ENCODE results near the gene CCT3.
A peak's percentile ranks its signal among the peaks of the same experiment; 100 is the strongest.

The CCT3 gene

DNA sequence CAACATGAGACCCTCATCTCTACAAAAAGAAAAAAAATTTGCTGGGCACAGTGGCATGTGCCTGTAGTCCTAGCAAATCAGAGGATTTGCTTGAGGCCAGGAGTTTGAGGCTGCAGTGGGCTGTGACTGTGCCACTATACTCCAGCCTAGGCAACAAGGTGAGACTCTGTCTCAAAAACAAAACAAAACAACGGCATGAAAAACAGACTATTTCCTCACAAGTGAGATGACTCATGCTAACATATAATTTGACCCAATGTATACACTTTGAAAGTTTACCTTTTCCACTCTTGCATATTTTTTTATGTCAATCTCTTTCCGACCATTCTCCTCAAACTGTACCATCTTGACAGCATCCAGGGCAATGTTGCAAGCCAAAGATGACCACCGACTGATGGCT, 17.5 kb downstream of the CCT3 start:
- DNase-seq, result no peak

DNA sequence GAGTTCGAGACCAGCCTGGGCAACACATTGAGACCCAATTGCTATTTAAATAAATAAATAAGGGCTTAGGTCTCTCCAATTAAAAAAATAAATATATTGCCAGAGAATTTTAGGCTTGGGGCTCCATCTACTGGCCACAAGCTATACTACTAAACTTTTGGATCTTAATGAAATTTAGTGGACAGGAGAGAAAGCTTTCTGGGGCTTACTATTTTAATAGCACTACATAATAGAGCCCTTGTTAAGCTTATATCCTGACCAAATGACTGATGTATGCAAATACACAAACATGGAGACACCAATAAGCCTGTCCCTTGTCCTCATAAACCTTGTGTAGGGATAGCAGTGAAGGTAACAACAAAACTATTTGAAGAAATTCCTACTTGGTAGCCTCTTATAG, 18.4 kb downstream of the CCT3 start:
- no peak for DNase-seq

DNA sequence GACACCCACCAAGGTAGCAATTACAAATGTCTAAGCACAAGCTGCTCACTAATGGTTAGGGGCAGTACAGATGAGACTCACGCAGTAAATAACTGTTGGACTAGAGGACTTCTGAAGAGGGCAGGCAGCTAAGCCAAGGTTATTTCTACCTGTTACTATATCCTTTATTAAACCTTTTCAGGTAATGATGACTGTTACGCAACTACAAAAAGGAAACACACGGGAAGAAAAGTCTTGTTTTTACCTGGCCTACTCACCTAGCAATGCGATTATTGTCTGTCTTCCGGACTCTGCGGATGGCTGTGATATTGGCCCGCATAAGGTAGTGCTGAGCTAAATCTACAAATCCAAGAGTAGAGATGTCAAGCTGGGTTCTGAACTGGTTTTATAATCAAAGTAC, 21.2 kb downstream of the CCT3 start:
- no peak for DNase-seq

DNA sequence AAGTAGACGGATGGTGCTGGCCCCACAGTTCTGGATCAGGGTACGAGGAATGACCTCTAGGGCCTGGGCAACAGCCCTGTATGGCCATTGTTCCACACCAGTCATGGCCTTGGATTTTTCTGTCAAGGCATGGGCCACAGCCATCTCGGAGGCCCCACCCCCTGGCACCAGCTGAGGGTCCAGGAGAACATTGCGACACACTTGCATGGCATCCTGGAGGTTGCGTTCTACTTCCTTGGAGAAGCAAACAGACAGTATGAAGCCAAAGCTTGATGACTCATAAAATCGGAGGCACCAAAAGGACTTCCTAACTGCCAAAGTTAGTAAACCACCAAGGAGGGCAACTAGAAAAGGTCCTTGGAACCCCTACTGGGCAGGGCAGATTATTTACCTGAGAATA, 27.1 kb downstream of the CCT3 start:
- DNase-seq, result no peak

DNA sequence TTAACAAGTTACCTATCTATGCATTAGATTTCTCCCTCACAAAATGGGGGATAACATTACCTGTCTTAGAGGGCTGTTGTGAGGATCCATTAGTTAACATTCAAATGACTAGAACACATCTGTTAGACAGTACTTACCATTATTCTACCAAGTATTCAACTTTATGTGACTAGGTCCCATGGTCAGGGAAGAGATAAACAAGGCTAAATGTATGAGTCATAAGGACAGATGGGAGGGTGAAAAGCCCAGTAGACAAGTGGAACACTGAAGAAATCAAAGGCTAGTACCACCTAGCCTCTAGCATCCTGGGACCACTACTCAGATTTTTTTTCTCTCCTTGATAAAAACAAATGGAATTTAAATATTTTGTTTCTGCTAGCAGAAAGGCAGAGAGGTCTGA, 30.0 kb downstream of the CCT3 start:
- no peak for DNase-seq

DNA sequence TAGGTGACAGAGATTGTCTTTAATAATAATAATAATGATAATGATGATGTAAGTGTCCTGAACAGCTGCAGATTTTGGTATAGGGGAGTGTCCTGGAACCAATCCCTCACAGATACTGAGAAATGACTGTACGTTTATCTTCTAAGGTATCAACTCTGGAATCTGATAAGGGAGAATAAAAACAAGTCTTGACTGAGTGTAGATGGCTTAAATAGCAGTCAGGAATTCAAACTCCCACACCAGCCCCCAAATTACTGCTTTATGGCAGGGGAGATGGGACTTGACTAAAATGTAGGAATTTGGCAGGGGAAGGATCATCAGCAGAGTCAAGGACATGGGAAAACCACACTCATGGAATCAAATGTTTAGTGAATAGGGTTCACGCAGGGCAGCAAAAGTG, 32.9 kb downstream of the CCT3 start:
- no peak for DNase-seq

DNA sequence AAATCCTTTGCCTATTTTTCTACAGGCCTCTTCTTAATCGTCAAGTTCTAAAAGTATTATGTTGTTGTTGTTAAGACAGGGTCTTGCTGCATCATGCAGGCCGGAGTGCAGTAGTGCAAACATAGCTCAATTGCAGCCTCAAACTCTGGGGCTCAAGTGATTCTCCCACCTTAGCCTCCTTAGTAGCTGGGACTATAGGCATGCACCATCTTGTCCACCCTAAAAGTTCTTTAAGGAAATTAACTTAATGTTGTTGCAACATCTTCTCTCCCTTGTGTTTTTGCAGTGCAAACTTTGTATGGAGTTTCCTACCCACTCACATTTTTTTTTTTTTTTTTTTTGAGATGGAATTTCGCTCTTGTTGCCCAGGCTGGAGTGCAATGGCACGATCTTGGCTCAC, 34.9 kb downstream of the CCT3 start:
- no peak for DNase-seq

DNA sequence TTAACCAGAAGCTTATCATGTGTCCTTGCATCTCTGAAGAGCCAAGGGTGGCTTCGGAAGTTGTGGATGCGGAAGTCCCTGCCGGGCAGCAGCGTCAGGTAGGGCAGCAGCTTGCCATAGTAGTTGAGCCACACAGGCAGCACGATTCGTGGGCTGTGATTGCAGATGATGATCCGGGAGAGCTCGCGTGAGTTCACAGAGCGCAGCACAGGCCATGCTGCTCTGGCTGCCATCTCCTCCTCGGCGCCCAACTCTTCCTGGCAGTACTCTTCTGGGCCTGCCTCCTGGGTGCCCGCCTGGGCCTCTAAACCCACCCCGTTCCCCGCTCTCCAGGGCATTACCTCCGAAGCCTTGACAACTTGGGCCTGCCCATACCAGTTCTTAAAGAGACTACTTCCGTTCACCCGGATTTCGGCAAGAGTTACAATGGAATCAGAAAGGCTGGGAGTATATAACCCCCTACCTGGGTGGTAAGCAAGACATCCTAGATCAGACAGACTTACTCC, 39.2 kb downstream of the CCT3 start, which contains the start of gene VHLL:
Gene VHLL (minus strand): TSS at position 456 of the 506 bp plus-strand sequence. CDS start 118 bp downstream, at position 338.
- DNase-seq, result no peak

DNA sequence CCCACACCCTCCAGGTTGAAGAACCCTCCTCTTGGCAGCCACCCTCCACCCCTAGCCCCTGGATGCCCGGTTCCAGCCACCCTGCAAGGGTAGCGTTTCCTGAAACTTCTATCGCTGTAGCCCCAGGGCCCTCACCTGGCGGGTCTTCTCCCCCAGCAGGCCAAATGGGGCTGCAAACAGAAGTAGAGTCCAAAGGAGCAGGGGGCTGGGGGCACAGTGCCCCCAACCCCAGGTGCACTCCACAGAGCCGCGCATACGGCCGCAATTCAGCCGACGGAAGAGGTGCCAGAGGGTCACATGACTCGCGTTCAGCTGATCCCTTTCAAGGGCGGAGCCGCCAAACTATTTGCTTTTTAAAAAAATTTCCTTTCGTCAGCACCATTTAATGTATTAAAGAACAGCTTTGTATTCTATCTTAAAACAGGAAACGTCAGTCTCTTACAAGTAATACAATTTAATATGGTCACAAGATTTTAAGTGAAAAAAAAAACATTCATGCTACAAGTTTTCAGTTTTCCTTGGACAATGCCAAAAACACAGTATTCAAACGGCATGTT, 42.6 kb downstream of the CCT3 start, which contains the start of gene GLMP:
Gene GLMP (minus strand): TSS at position 289 of the 557 bp plus-strand sequence. CDS start 34 bp downstream, at position 255.
- DNase-seq, result peak; percentile 57

DNA sequence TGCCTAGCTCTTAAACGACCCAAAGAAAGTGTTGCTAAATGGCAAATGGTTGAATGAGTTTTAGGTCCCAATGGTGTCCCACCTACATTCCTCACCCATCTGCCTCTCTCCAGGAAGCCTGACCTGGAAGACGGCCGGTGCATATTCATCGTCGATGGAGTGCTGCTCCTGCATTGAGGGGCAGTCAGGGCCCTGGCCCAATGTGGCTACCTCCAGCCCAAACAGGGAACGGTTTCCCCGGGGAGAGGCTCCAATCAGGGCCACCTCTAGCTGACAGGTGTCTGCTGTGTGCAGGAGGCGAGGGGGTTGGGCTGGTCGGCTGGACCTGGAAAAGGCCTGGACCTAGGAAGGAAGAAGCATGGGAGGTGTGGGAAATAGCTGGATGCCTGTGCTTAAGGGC, 44.2 kb downstream of the CCT3 start:
- DNase-seq, result no peak

DNA sequence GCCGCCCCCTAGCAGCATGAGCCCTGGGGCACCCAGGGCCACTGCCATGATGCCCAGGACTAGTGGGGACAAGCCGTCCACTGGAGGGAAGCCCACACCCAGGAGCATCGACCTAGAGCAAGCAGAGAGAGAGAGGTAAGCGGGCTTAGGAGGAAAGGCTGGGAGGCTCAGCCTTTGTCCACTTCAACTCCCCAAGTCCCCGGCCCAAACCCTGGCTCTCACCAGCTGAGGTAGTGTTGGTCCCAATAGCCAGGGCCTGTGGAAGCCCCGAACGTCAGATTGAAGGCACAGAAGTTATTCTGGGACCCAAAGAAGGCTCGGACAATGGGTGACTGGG, 45.0 kb downstream of the CCT3 start:
- no peak for DNase-seq

DNA sequence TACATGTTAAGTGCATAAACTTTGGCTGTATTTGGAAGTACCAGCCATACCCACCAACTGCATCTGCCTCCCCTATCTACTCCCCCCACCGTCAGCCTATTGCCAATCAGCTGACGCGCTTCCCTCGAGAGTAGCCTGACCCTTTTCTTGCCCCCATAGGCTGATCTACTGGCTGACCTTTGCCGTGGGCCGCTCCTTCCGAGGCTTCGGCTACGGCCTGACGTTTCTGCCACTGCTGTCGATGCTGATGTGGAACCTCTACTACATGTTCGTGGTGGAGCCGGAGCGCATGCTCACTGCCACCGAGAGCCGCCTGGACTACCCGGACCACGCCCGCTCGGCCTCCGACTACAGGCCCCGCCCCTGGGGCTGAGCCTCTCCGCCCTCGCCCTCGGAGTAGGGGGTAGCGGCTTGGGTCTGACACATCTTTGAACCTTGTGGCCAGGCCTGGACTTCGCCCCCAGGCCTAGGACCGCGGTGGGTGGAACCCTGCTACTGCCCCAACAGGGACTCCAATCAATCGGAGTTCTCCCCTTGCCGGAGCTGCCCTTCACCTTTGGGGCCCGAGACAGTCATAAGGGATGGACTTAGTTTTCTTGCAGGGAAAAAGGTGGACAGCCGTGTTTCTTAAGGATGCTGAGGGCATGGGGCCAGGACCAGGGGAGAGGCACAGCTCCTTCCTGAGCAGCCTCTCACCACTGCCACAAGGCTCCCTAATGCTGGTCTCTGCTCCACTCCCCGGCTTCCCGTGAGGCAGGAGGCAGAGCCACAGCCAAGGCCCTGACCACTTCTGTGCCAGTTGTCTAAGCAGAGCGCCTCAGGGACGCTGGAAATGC, 46.6 kb downstream of the CCT3 start:
- no peak for DNase-seq

DNA sequence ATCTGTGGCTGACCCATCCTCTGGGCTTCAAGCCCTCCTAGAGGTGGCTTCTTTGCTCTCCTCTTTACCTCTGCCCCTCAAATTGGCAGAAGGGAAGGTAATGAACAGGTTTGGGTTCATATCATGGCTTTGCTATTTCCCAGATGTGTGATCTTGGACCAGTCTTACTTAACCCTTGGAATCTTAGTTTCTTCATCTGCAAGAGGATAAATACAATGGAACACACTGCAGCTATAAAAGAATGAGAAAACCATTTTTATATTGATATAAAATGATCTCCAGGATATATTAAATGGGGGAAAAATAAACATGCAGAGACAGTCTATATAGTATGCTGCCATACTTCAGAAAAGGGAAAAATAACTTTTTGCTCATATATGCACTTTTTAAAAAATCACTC, 48.2 kb downstream of the CCT3 start:
- DNase-seq, result no peak

DNA sequence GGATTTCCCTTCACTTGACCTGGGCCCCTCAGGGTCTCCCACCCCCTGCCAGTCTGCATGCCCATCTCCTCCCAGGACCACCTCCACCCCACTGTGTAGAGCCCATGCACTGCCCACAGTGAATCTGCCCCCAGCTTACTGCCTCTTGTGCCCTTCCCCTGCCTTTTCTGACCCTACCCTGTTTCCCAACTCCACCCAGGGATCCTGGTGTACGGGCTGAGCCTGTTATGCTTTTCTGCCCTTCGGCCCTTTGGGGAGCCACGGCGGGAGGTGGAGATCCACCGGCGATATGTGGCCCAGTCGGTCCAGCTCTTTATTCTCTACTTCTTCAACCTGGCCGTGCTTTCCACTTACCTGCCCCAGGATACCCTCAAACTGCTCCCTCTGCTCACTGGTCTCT, 52.0 kb downstream of the CCT3 start:
- no peak for DNase-seq

DNA sequence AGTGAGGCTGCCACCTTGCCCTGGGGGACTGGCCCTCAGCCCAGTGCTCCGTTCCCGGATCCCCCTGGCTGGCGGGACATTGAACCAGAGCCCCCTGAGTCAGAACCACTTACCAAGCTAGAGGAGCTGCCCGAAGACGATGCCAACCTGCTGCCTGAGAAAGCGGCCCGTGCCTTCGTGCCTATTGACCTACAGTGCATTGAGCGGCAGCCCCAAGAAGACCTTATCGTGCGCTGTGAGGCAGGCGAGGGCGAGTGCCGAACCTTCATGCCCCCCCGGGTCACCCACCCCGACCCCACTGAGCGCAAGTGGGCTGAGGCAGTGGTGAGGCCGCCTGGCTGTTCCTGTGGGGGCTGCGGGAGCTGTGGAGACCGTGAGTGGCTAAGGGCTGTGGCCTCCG, 52.7 kb downstream of the CCT3 start:
- DNase-seq, result no peak

DNA sequence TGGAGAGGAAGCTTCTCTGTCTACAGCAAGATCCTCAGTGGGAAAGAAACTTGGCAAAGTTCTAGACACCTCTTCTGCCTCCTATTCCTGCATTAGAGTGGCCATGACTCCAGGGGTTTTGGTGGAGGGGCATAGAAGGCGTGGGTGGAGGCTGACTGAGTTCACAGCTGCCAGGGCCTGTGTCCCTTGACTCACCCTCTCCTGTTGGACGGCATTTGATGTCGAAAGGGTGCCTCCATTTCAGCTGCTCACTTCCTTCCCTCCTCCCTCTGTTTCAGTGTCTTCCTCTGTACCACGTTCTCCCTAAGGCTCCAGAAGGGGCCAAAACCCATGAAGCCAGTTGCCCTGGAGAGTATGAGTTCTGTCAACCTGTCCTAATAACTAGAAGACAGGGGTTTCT, 53.3 kb downstream of the CCT3 start:
- DNase-seq, result no peak

DNA sequence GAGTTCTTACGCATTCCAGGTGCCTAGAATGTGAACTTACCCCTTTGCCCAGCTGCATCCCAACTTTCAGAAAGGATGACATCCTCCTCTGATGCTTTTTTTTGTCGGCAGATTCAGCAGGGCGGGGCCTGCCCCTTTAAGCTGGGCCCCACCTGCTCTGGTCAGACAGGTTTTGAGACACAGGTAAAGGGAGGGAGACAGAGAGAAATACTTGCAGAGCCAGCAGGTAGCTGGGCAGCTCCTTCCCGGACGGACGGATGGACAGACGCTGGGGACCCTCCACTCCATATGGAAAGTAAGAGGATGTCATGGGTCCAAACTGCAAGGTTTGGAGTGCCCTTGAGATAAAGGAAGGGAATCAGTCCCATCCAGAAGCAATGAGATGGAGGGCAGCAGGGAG, 54.0 kb downstream of the CCT3 start, which contains the start of gene TMEM79:
Gene TMEM79 (plus strand): TSS at position 214 of the 400 bp plus-strand sequence. CDS start 902 bp downstream, outside the sequence.
- DNase-seq, result no peak

DNA sequence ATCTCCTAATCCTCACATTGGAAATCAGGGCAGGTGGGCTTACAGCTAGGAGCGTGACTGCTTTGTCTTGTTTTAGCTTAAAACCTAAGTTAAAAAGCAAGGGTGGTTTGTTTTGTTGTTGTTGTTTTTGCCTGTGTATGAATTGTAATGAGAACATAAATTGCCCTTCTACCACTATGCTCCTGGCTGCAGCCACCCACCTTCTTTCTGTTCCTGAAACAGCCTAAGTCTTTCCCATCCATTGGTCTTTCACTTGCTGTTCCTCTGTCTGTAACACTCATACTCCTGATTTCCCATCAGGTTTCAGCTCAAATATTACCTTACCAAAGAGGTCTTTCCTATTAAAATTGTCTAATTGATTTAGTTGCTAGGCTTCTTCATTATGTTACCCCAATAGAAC, 54.6 kb downstream of the CCT3 start:
- no peak for DNase-seq

DNA sequence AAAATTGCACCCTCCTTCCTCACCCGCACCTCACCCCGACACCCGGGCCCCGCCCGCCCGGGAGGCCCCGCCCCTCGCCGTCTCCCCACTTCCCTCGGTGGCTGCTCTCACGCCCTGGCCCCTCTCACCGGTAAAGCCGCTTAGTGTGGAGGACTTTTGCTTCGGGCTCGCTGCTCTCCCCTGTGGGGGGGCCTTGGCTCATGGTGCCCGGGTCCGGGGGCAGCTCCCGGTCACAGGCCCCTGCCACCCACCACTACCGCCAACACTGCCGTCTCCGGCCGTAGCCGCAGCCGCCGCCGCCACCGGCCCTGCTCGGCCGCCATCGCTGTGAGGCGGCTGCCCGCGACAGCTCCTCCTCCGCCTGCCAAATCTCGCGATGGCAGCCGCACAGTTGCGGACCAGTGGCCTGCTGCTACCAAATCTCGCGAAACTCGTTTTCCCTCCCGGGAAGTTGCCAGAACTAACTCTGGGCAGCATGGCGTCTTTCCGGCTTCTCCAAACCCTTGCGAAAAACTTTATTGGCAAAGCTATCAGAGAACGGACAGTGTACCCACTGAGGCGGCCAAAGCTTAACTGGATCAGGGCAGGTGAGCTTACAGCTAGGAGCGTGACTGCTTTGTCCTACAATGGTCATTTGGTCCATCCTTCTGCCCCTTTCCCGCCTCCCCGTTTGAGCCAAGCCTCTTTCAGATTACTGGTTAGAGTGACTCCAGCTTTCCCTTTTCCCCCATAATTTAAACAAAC, 55.4 kb downstream of the CCT3 start, which contains the start of gene SMG5:
Gene SMG5 (minus strand): TSS at position 347 of the 744 bp plus-strand sequence. CDS start 145 bp downstream, at position 202.
- peak; percentile 97 for DNase-seq

DNA sequence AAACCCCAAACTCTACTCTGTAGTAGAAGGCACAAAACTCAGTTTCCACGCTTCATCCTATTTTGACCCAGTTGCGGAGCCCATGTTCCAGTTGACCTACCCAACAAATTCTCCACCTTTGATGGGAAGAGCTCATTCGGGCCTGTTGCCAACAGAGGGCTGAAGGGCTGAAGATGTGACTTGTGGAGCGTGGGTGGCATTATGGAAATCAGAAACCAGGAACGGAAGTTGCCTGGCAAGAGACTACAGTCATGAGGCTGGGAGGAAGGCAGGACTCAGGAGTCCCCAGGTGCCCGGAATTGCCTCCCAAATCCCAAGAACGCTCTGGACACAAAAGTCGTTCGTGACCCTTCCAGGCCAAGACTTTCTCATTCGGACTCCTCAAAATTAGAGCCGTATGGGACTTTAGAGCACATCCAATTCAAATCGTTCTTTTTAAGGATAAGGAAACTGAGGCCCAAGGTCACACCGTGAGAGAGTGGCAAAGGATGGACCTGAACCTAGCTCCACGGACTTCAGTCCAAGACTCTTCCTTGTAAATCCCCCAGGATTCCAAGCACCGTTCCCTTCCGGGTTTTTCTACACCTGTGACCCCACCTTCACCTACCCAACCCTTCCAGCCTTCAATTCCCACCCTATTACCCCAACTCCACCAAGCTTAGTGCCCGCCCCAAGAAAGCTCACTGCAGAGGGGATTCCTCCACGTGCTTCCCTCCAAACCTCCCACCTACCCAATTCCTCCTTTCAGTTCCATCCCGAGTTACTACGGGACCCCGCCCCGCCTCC, 56.2 kb downstream of the CCT3 start:
- DNase-seq, result no peak

DNA sequence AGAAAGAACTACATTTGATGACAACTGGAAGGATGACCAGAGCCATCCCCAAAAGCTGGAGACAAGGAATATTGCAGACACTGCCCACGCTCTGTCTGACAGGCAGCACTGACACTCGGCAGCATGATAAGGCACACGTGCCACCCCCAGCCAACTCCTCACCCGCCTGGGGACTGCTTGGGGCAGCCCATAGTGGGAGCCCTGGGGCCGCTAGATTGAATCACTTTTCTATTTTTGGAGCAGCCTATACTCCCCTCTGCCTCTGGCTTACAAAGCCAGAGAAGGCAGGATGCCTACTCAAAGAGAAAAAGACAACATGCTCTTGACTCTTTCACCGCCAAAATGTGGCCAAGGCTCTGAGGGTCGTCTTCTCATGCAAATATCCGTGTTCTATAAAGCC, 56.8 kb downstream of the CCT3 start:
- DNase-seq, result no peak

DNA sequence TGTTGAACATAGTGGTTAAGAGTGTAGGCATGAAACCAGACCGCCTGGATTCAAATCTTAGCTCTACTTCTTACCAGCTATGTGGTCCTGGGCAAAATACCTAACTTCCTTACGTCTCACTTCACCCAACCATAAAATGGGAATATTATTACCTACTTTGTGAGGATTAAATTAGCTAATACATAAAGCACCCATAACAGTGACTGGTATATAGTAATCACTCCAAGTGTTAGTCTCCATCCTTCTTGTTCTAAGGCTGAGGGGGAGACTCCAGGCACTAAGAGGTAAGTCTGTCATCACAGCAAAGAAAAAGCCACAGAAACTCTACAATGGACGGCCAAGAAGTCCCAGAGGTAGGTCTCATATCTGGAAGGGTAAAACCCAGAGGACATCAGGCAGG, 58.3 kb downstream of the CCT3 start:
- DNase-seq, result no peak

DNA sequence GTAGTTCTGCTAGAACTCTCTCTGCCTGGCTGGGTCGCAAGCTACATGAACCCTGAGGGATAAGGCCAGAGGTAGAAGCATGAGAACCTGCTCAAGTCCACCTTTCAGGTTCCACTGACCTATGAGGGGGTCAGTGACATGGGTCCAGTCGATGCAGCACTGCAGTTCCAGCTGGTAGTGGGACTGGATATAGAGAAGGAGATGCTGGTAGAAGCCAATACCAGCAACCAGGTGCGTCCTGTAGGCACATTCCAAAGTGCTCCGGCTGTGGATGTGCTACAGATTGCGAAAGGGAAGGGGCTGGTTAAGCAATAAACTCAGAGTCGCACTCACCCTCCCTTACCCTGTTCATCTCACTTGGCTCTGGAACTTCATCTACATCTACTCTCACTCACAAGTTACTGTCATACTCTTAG, 61.1 kb downstream of the CCT3 start:
- no peak for DNase-seq
